Activated T-helper 1 cell treated with anti-CD3 and anti-CD28 coated beads, Interleukin-12 subunit alpha, Interleukin-12 subunit beta, Interleukin-2, Interleukin-4 antibody, amounts not matched to agents 30 ng/mL and 10 ng/mL and 1 ng/mL, durations not matched to agents 14 hours and 24 hours and 36 hours (primary cell): ENCODE data around the gene ATP6V0D1. TPM values are rescaled to one million over a fixed set of nuclear protein-coding genes. Genes with fewer than 3 reads are reported as not detected.

Source experiments
- DNase-seq: peaks from one replicate; pipeline ENCODE4 v3.0.0; 2021; ENCODE audit warnings: low spot score
- H3K27ac Mint-ChIP-seq: one replicate; pipeline ENCODE4 v1.8.0; 2021; ENCODE audit warnings: mild to moderate bottlenecking, mixed read lengths
- H3K27me3 Mint-ChIP-seq: one replicate; pipeline ENCODE4 v1.8.0; 2022; ENCODE audit warnings: mild to moderate bottlenecking, moderate library complexity, mixed read lengths; ENCODE audit not compliant: insufficient read depth
- H3K36me3 Mint-ChIP-seq: one replicate; pipeline ENCODE4 v1.8.0; 2021; ENCODE audit warnings: low read depth, mixed read lengths
- H3K4me1 Mint-ChIP-seq: one replicate; pipeline ENCODE4 v1.8.0; 2021; ENCODE audit warnings: low read depth, mixed read lengths
- H3K4me3 Mint-ChIP-seq: one replicate; pipeline ENCODE4 v1.8.0; 2021; ENCODE audit warnings: mild to moderate bottlenecking, moderate library complexity, mixed read lengths
- H3K9me3 Mint-ChIP-seq: one replicate; pipeline ENCODE4 v1.8.0; 2021; ENCODE audit warnings: mixed read lengths
- intact Hi-C: fragments of 100-400 bp; cut with micrococcal nuclease; formaldehyde crosslinking; loops from one replicate; pipeline ENCODE4 v1.15.1; 2024
- total RNA-seq: library from RNA; stranded (reverse); gene quantifications from 2 replicates; pipeline ENCODE4 v1.2.3, GENCODE V29; 2022

Gene ATP6V0D1
- total RNA-seq: 37.7 and 41.5 TPM in 2 replicates

DNA sequence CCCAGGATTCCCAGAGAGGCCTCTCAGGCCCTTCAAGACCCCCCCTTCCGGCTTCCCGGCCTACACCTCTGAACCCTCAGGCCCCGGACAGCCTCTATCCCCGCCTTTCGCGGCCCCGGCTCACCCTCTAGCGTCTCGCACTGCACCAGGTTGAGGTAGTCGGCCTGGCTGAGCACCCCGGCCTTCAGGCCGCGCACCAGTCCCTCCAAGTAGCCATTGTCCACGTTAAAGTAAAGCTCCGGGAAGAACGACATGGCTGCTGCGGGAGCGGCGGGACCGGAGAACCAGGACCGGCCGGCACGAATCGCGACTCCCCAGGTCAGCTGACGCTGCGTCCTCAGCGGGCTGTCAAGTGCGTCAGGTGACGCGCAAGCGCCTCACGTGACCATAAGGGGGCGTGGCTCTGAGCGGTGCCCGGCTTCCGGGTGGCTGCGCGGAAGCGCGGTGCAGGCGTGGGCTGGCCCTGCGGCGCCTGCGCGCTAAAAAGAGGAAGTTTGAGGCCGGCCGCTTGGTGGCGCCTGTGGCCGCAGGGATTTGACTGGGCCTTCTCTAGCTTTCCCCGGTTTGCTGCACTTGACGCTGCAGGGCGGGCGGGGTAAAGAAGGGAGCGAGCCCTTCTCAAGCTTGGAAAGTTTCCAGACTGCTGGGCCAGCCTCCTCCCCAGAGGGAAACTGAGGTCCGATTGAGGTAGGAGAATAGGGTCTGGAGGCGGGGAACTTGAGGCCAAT, at the start of gene ATP6V0D1:
TSS of gene ATP6V0D1 (minus strand) at position 325 of the 728 bp plus-strand sequence. CDS start at position 254, 71 bp downstream.
- peak; percentile 99 for DNase-seq
- Mint-ChIP-seq H3K27ac (peak within 1 kb of the TSS; percentile 97), H3K4me1 (peaks cover 17% of the 10 kb centered on the region), H3K36me3 (peaks cover 6% of the 10 kb centered on the region), H3K4me3 (peak within 1 kb of the TSS; percentile 89), H3K9me3 (no peaks in the 10 kb centered on the region), H3K27me3 (no peaks in the 10 kb centered on the region)
- intact Hi-C loops: loop anchor here (1.0 to 2.0 kb wide), 14 partner anchors 13 to 601 kb away; partner anchors contain the start of genes ACD, CARMIL2, CENPT and CTCF

DNA sequence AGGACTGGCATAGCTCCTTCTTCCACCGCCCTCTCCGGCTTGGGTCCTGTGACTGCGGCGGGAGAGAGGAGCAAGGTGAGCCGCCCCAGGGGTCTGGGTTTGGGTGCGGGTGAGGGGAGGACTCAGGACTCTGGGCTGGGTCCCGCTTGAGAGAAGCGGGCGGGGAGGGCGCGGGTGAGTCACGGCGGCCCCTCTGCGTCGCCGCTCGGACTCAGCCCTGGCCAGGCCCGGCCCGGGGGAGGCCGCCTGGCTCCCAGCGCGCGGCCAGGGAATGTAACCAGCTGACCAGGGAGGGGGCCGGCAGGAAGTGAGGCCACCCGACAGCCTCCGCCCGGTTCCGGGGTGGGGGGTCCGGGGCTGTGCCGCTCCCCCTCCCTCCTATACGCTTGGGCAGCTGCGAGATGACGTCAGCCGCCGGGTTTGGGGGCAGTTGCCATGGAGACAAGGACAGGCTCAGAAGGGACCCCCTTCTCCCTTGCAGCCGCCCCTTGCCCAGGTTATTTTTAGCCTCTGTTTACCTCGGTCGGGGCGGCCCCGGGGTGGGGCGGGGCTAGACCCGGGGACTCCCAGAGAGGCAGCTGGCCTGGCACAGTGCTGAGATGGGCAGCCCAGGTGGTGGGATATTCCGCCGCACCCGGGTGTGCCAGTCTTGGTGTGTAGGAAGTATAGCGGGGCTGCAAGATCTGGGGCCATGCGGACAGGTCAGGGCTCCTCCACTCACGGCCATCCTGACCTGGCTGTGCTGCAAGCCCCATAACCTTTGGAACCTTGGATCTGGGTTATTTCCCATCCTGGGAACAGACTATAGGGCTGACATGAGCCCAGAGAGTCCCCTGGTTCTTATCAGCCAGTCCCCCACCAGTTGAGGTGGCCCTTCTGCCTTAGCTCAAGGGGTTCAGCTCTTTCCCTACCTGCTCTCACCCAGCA, 49.3 kb upstream of the ATP6V0D1 start:
- DNase-seq: no peak
- Mint-ChIP-seq H3K4me1 (peaks cover 15% of the 10 kb centered on the region), H3K27ac (no peak overlapping the region), H3K36me3 (peaks cover 3% of the 10 kb centered on the region), H3K27me3 (peaks cover 40% of the 10 kb centered on the region), H3K9me3 (no peaks in the 10 kb centered on the region), H3K4me3 (peak overlapping the region; percentile 80)
- intact Hi-C loops: no loop called here

DNA sequence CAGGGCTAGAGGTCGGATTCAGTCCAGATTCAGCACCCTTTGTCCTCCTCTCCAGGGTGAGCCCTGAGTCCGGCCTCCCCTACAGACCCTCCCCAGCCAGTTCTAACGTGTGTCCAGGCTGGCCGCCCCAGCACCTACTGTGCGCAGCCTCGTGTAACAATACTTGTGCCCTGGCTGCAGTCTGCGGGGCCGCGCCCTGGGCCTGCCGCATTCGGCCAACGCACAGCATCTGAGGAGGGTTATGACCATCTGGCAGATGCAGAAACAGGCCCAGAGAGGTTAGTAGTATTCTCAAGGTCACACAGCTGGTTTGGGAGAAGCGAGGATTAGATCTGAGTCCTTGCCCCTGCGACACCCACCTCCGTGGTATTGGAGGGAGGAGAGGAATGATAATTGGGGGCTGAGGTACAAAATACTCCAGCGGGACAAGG, 48.6 kb upstream of the ATP6V0D1 start:
- Mint-ChIP-seq H3K4me3 (peak overlapping the region; percentile 80), H3K9me3 (no peaks in the 10 kb centered on the region), H3K27me3 (peaks cover 40% of the 10 kb centered on the region), H3K4me1 (peaks cover 12% of the 10 kb centered on the region), H3K36me3 (peaks cover 3% of the 10 kb centered on the region), H3K27ac (no peak overlapping the region)
- intact Hi-C loops: loop anchor here (10.0 kb wide), 1 partner anchor 275 kb away; the partner anchor contains the start of genes RANBP10 and TSNAXIP1
- no peak for DNase-seq

DNA sequence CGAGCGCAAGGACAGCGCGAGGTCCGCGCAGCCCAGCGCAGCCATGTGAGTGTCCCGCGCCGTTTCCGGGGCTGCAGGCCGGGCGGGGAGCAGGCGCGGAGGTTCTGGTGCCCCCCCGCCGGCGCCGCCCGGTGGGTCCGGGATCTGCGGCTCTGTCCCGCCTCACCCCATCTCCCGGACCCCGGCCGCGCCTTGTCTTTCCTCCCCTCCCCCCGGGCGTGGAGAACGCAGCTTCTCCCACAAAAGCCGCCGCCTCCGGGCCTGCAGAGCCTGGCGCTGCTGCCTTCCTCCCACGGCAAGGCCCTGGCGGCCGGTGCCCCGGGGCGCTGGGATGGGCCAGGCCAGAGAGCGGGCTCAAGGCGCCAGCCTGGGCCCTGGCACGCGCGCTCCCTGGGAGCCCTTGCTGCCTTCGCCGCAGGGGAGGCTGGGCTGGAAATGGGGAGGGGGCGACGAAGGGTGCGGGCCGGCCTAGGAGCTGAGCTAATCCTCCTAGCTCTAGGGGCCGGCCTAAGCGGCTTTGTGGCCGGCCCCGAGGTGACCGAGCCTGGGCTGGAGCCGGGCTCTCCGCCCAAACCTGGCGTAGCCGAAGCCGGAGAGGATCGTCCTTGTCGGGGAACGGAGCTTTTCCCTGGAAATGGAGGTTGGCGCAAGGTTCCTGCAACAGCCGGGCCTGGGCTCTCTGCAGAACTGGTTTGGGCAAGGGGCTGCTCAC, 48.1 kb upstream of the ATP6V0D1 start:
- peak overlapping the region; percentile 80 for H3K4me3 Mint-ChIP-seq
- H3K4me1 Mint-ChIP-seq: peaks cover 12% of the 10 kb centered on the region
- intact Hi-C loops: loop anchor here (1.0 to 10.0 kb wide), 2 partner anchors 8 to 276 kb away; partner anchors contain the start of genes RANBP10 and TSNAXIP1
- peaks cover 43% of the 10 kb centered on the region for H3K27me3 Mint-ChIP-seq
- H3K9me3 Mint-ChIP-seq: no peaks in the 10 kb centered on the region
- H3K36me3 Mint-ChIP-seq: peaks cover 3% of the 10 kb centered on the region
- no peak for DNase-seq
- H3K27ac Mint-ChIP-seq: no peak overlapping the region

DNA sequence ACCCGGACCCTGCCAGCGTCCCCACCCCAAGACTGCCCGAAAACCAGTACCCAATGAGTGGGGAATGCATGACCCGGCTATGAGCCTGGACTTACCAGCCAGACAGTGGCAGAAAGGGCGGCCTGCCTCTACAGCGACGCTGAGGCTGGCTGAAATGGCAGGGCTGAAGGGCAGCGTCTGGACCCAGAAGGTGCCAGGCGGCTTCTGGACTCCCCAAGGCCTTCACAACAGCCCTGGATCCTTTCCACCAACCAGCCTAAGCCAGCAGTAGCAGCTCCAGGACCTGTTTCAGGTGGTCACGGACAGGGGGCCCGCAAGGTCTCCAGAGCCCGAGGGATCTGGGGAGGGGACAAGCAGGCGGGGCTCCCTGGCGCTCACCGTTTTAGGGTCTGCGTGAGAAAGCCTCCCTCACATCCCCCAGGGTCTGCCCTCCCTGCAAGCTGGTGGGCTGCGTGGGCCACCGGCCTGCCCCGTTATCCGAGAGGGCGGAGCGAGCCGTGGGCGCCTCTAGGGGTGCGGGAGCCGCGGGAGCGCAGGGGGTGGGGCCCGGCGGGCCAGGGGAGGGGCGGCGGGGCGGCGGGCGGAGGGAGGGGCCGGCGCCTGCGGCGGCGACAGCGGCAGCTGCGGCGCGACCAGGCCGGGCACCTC, 47.4 kb upstream of the ATP6V0D1 start, which contains the start of gene RIPOR1:
TSS of gene RIPOR1 (plus strand) at position 608 of the 648 bp plus-strand sequence. CDS start 9,618 bp downstream, outside the sequence.
- H3K4me1 Mint-ChIP-seq: peaks cover 12% of the 10 kb centered on the region
- H3K27me3 Mint-ChIP-seq: peaks cover 40% of the 10 kb centered on the region

DNA sequence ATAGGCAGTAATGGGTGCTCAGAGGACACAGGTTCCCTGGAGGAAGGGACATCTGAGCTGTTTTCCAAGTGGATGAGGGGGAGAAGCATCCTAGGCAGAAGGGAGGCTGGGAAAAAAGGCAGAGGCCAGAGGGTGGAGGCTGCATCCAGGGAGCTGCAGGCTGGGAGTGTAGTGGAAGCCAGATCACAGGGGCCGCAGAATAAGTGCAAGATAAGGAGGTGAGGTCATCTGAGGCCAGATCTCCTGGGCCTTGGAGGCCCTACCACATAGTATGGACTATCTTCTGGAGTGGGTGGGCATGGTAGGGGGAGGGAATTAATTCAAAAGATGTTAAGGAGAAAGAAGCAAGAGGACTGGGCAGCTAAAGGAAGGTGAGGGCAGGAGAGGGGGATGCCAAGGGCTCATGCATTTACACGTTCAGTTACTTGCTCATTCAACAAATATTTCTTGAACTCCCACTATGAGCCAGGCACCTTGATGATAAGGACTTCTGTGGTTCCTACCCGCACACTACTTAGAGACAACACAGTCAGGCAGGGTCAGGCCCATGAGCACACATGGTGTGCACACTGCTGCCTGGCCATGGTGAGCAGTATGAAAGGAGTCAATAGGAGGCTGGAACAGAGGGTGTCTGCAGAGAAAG, 45.3 kb upstream of the ATP6V0D1 start:
- Mint-ChIP-seq H3K27me3 (peaks cover 30% of the 10 kb centered on the region), H3K36me3 (peaks cover 3% of the 10 kb centered on the region), H3K4me1 (peaks cover 14% of the 10 kb centered on the region), H3K27ac (no peak overlapping the region), H3K9me3 (no peaks in the 10 kb centered on the region), H3K4me3 (no peak overlapping the region)
- intact Hi-C loops: loop anchor here (10.0 kb wide), 1 partner anchor 279 kb away; the partner anchor contains the start of genes RANBP10 and TSNAXIP1
- no peak for DNase-seq

More for the DNA sequence above, 47.4 kb upstream of the ATP6V0D1 start, which contains the start of gene RIPOR1:
- peak; percentile 34 for DNase-seq
- Mint-ChIP-seq H3K9me3 (no peaks in the 10 kb centered on the region), H3K4me3 (peak within 1 kb of the TSS; percentile 80), H3K27ac (no peak within 1 kb of the TSS), H3K36me3 (peaks cover 3% of the 10 kb centered on the region)
- intact Hi-C loops: loop anchor here (1.0 to 10.0 kb wide), 2 partner anchors 9 to 276 kb away; partner anchors contain the start of genes RANBP10 and TSNAXIP1

DNA sequence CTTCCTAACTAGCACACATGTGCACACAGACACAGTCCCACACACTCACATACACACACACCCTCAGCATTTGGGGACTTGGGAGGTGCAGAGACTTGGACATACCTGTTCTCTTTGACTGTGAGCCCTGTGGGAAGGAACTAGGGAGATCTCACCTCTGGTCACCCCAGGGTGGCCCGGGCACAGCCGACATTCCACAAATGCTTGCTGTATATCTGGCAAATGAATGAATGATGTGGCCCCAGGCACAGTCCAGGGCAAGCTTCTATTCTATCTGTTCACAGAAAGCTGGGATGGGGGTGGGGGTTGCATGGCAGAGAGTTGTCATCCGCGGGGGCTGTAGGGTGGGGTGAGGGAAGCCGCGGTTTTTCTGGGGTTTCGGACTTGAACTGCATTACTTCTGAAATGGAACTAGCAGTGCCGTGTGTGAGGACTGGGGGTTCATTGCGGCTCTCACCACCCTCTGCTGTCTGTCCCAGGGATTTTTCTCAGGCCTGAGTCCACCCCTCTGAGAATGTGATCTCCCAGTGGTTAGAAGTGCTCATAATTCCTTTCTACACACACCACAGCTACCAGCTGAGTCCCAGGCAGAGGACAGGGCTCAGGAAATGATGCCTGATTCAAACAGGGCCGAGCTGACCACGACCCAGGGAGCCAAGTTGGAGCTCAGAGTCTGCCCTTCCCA, 44.4 kb upstream of the ATP6V0D1 start:
- H3K36me3 Mint-ChIP-seq: peaks cover 3% of the 10 kb centered on the region
- peaks cover 24% of the 10 kb centered on the region for H3K27me3 Mint-ChIP-seq
- intact Hi-C loops: loop anchor here (10.0 kb wide), 1 partner anchor 279 kb away; the partner anchor contains the start of genes RANBP10 and TSNAXIP1
- DNase-seq: no peak
- no peaks in the 10 kb centered on the region for H3K9me3 Mint-ChIP-seq
- peaks cover 21% of the 10 kb centered on the region for H3K4me1 Mint-ChIP-seq
- H3K4me3 Mint-ChIP-seq: no peak overlapping the region
- H3K27ac Mint-ChIP-seq: no peak overlapping the region

DNA sequence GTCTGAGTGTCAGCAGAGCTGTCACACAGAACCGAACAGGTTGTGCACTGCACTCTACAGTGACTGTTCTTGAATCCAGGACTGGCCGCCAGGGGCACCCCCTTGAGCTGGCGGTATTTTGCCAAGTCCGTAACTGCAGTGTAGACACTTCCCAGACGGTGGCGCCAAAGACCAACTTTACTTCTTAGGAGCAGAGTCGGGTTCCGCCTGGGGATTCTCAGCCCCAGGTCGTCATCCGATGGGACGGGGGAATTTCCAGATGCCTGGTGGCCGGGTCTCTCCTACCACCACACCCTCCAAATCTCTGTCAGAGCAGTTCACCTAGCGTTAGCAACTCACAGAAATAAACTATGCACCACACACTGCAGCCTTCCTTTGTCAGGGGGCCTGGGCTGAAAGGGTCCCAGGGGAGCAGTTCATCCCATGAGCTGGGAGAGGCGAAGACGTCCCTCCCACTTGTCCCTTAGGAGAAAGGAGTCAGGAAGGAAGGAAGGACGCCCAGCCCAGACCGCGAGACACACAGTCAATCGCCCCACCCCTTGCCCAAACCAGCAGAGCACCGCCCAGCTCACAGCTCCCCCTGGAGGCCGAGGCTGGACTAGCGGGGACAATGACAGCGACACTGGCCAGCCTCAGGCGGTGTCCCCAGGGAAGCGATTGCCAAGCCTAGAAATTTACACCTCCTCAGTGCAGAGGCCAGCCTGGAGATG, 40.3 kb upstream of the ATP6V0D1 start:
- H3K4me1 Mint-ChIP-seq: peaks cover 15% of the 10 kb centered on the region
- peak; percentile 95 for DNase-seq
- H3K36me3 Mint-ChIP-seq: no peaks in the 10 kb centered on the region
- H3K4me3 Mint-ChIP-seq: peak overlapping the region; percentile 88
- H3K27me3 Mint-ChIP-seq: peaks cover 8% of the 10 kb centered on the region
- H3K27ac Mint-ChIP-seq: peak overlapping the region; percentile 98
- intact Hi-C loops: loop anchor here (1.0 to 10.0 kb wide), 12 partner anchors 16 to 407 kb away; partner anchors contain the start of genes ATP6V0D1, CARMIL2, CTCF and GFOD2
- H3K9me3 Mint-ChIP-seq: no peaks in the 10 kb centered on the region

DNA sequence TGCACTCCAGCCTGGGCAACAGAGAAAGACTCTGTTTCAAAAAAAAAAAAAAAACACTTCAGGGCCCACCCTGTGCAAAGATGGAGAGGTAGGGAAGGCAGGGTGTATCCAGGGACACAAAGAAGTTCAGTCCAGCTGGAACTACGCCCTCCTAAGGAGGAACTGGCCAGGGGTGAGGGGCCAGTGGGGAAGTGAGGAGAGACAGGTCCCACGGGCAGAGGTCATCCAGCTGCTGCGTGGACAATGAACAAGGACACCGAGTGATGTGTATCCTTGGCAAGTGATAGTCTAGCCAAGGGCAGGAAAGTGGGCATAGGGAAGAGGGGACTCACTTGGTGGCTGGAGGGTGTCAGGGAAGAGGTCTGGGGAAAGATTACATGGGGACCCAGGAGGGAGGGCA, 38.3 kb upstream of the ATP6V0D1 start:
- intact Hi-C loops: no loop called here
- no peak overlapping the region for H3K27ac Mint-ChIP-seq
- no peaks in the 10 kb centered on the region for H3K36me3 Mint-ChIP-seq

DNA sequence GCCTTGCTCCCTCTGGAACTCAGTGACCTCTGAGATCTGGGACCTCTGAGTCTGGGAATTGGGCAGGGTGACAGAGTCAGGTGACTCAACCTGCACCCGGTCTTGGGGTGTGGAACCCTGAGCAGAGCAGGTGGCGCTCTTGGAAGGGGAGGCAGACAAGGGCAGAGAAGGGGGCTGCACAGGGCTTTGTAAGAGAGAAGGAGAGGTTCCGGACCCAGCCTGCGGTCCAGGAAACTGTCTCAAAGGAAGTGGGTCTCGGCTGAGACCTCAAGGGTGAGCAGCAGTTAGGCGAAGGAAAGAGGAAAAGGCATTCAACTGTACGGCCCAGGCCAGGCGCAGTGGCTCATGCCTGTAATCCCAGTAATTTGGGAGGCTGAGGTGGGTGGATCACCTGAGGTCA, 37.7 kb upstream of the ATP6V0D1 start:
- H3K27ac Mint-ChIP-seq: no peak overlapping the region
- H3K9me3 Mint-ChIP-seq: no peaks in the 10 kb centered on the region
- H3K36me3 Mint-ChIP-seq: no peaks in the 10 kb centered on the region
- H3K4me3 Mint-ChIP-seq: no peak overlapping the region
- peaks cover 2% of the 10 kb centered on the region for H3K27me3 Mint-ChIP-seq
- H3K4me1 Mint-ChIP-seq: peaks cover 20% of the 10 kb centered on the region
- DNase-seq: no peak
- intact Hi-C loops: no loop called here

More for the DNA sequence above, 38.3 kb upstream of the ATP6V0D1 start:
- Mint-ChIP-seq H3K4me3 (no peak overlapping the region), H3K4me1 (peaks cover 20% of the 10 kb centered on the region), H3K9me3 (no peaks in the 10 kb centered on the region), H3K27me3 (peaks cover 2% of the 10 kb centered on the region)
- no peak for DNase-seq
